ENCODE measurements around the gene PGAP6. TPM values are rescaled to one million over a fixed set of nuclear protein-coding genes. Genes with fewer than 3 reads are reported as not detected.

Gene PGAP6
- total and polyA plus RNA-seq, 2 of the 8 experiments (the other 6 are each of a cell fraction or from before 2014, with no cell fraction given), result 86.8 to 364 TPM

GRCh38 chr16:354971-355461 lies 26.8 kb downstream of the PGAP6 start:
- H3K36me3 ChIP-seq (ENCODE audit: control insufficient read depth in 2 of 4, insufficient read depth in 4 of 4, low read length in 3 of 4), result 0 out of 8 replicates have a peak, but pooled peaks cover 0 to 3% (median 0%) of the 10 kb centered on the region in 4 experiments
- no peak overlapping the region for H3K4me3 ChIP-seq (ENCODE audit: extremely low read depth in 1 of 4, insufficient read depth in 2 of 4, low read depth in 3 of 4, low read length in 4 of 4)
- H2BK5ac ChIP-seq (ENCODE audit: low read depth, low read length), result no peak overlapping the region
- no peaks in the 10 kb centered on the region for H3K9me3 ChIP-seq (ENCODE audit: insufficient read depth in 2 of 2, low read depth in 1 of 2, low read length in 1 of 2)
- no peak overlapping the region for H2BK120ac ChIP-seq (replicated peaks; ENCODE audit: low read depth, low read length)
- no peak overlapping the region for H4K91ac ChIP-seq (replicated peaks; ENCODE audit: insufficient read length, low read length)
- ChIA-PET CTCF (ENCODE audit: partially characterized antibody) (interaction anchor here (0.6 to 1.8 kb wide), 4 partner anchors 103 to 220 kb away, joined by 3 to 5 read pairs (median 4); no protein-coding TSS in a partner anchor), POLR2A (ENCODE audit: partially characterized antibody) (interaction anchor here (1.2 to 2.6 kb wide), 3 partner anchors 8 to 46 kb away, joined by 3 to 7 read pairs (median 6); no protein-coding TSS in a partner anchor)
- no peak overlapping the region for H3K4me2 ChIP-seq (ENCODE audit: insufficient read depth in 1 of 2, low read depth in 2 of 2, low read length in 2 of 2)
- no peak overlapping the region for H2BK15ac ChIP-seq (ENCODE audit: low read length)
- no peak overlapping the region for H3K9ac ChIP-seq (replicated peaks in 1 of 4; ENCODE audit: extremely low read depth in 1 of 4, low read depth in 3 of 4, low read length in 3 of 4)
- H4K5ac ChIP-seq (ENCODE audit: insufficient read length, low read depth, low read length), result no peak overlapping the region
- H2AFZ ChIP-seq (ENCODE audit: low read length), result no peak overlapping the region
- 86% methylated on average over 8 of the region's 10 CpGs; no CpG with 5 or more reads in 1 of the 2 experiments for WGBS, 2 experiments (ENCODE audit: extremely low coverage in 1 of 2, insufficient coverage in 1 of 2, insufficient read length in 1 of 2, insufficient replicate concordance in 2 of 2, low coverage in 1 of 2, low lambda C conversion rate in 2 of 2, missing lambda C conversion rate in 1 of 2)
- no peak overlapping the region for H4K8ac ChIP-seq (ENCODE audit: extremely low read depth, insufficient read depth, low read length)
- H3K18ac ChIP-seq (ENCODE audit: extremely low read depth, low read length), result no peak overlapping the region
- H3K4me1 ChIP-seq (replicated peaks in 1 of 4; ENCODE audit: control insufficient read depth in 3 of 4, insufficient read depth in 4 of 4, low read length in 3 of 4), result peaks cover 0 to 4% (median 2%) of the 10 kb centered on the region in 4 experiments; a peak in 3 of 7 replicates
- no peak for DNase-seq (ENCODE audit: low read depth in 1 of 2, low spot score in 2 of 2)
- H3K4ac ChIP-seq (replicated peaks; ENCODE audit: insufficient read length, low read depth, low read length), result no peak overlapping the region
- no peak overlapping the region for H3K23ac ChIP-seq (ENCODE audit: insufficient read length)
- no peaks in the 10 kb centered on the region for H3K27me3 ChIP-seq (replicated peaks in 1 of 4; ENCODE audit: control insufficient read depth in 3 of 4, extremely low read depth in 1 of 4, insufficient read depth in 3 of 4, low read length in 3 of 4)
- H3K23me2 ChIP-seq (ENCODE audit: low read depth, low read length), result peaks cover 7% of the 10 kb centered on the region; the same call in 1 of the 2 replicates
- H3K14ac ChIP-seq (ENCODE audit: insufficient read length), result no peak overlapping the region
- FAIRE-seq, result no peak
- H3K56ac ChIP-seq (replicated peaks; ENCODE audit: insufficient read length, low read depth, low read length), result no peak overlapping the region
- H2BK12ac ChIP-seq (ENCODE audit: low read depth, low read length), result 0 out of 2 replicates have a peak overlapping the region, but pooled peaks have one; percentile 60
- peaks cover 1 to 10% of the 10 kb centered on the region in 2 experiments for H4K20me1 ChIP-seq (replicated peaks in 1 of 2; ENCODE audit: control insufficient read depth in 1 of 2, insufficient read depth in 2 of 2, low read length in 2 of 2)
- H2BK20ac ChIP-seq (ENCODE audit: low read length), result no peak overlapping the region
- no peak overlapping the region for H2AK5ac ChIP-seq (ENCODE audit: low read depth, low read length)
- peaks cover 4% of the 10 kb centered on the region; the same call in 1 of the 2 replicates for H3K79me1 ChIP-seq (ENCODE audit: low read depth, low read length)
- peaks cover 3 to 18% of the 10 kb centered on the region in 2 experiments; a peak in 3 of 4 replicates for H3K79me2 ChIP-seq (ENCODE audit: control insufficient read depth in 1 of 2, insufficient read depth in 2 of 2, low read length in 2 of 2)
- H3K27ac ChIP-seq (ENCODE audit: low read depth, low read length), result no peak overlapping the region
- TF ChIP-seq JUND (IDR thresholded peaks at IDR 0.05; ENCODE audit: low read length) (no peak), CHD2 (IDR thresholded peaks at IDR 0.05; ENCODE audit: low read length) (no peak), SRF (IDR thresholded peaks at IDR 0.05; ENCODE audit: low read depth, low read length) (no peak), SIN3A (conservative IDR thresholded peaks at IDR 0.05 in 1 of 2, IDR thresholded peaks at IDR 0.05 in 1 of 2; ENCODE audit: low read depth in 1 of 2, low read length in 2 of 2) (no peak), ATF3 (IDR thresholded peaks at IDR 0.05; ENCODE audit: insufficient read depth, low read depth, low read length) (no peak), TBP (IDR thresholded peaks at IDR 0.05; ENCODE audit: low read depth, low read length) (no peak), POLR2A (IDR thresholded peaks at IDR 0.05; ENCODE audit: control extremely low read depth in 1 of 2, low read depth in 2 of 2, low read length in 2 of 2) (no peak), RNF2 (IDR thresholded peaks at IDR 0.05; ENCODE audit: borderline replicate concordance, low read depth, low read length, missing control alignments, poor library complexity, severe bottlenecking) (no peak), ATF2 (IDR thresholded peaks at IDR 0.05; ENCODE audit: low read length) (no peak), GTF2F1 (IDR thresholded peaks at IDR 0.05; ENCODE audit: borderline replicate concordance, low read depth, low read length) (no peak)

Measured in H1 (cell line).